NCI-H146 (cell line): ENCODE data around the gene EVI5L.
"Not testable (repeated sequence)": the region's sequence is repeated elsewhere in the genome, so short reads cannot be mapped to it uniquely, and the experiment has no call there.

Experiments
- DNase-seq: peaks from one replicate; lab custom pipeline; 2025; lab: John Stamatoyannopoulos, UW

EVI5L gene

GRCh38 chr19:7872306-7873204, 42.5 kb downstream of the EVI5L start:
- DNase-seq: no peak

GRCh38 chr19:7873304-7874075, 43.5 kb downstream of the EVI5L start:
- DNase-seq: peak; percentile 60

DNA sequence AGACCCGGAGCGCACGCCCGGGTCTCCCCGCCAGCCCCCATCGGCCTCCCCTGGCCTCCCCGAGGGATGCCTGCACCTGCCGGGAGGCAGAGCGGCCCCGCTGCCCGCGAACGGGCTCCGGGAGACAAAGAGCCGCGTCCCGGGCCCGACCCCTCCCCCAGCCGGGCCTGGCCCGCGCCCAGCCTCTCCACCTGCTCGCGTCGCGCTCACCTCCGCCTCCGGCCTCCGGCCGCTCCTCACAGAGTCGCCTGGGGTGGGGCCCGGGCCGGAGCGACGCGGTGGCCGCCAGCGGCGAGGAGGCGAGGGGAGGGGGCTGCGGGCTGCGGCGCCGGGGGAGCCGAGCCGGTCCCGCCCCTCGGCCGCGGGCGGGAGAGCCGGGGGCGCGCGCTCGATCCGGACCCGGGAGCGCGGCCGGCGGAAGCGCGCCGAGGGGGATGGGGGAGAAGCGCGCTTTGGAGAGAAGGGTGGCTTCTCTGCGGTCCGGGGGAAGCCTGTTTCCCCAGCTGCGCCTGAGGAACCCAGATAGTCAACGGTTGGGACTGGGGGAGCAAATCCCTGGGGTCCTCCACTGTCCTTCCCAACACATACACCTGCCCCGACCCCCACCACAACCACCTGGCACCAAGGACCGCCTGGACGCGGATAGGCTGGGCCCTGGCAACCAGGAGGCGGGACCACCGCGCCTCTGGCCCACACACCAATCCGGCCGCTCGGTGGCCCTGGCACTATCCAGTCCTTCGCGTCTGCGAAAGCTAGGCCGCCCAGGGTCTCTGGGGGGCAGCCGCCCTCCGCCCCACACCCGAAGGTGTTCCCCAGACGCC, 44.3 kb downstream of the EVI5L start, which contains the start of gene PRR36:
Gene PRR36 (minus strand): TSS at position 315 of the 821 bp plus-strand sequence. CDS start 701 bp downstream, outside the sequence.
- peak; percentile 85 for DNase-seq

- DNase-seq: peak; percentile 23
Measured at GRCh38 chr19:7874897-7875273, 44.9 kb downstream of the EVI5L start.

- no peak for DNase-seq
Measured at GRCh38 chr19:7877249-7877836, 47.3 kb downstream of the EVI5L start.

DNA sequence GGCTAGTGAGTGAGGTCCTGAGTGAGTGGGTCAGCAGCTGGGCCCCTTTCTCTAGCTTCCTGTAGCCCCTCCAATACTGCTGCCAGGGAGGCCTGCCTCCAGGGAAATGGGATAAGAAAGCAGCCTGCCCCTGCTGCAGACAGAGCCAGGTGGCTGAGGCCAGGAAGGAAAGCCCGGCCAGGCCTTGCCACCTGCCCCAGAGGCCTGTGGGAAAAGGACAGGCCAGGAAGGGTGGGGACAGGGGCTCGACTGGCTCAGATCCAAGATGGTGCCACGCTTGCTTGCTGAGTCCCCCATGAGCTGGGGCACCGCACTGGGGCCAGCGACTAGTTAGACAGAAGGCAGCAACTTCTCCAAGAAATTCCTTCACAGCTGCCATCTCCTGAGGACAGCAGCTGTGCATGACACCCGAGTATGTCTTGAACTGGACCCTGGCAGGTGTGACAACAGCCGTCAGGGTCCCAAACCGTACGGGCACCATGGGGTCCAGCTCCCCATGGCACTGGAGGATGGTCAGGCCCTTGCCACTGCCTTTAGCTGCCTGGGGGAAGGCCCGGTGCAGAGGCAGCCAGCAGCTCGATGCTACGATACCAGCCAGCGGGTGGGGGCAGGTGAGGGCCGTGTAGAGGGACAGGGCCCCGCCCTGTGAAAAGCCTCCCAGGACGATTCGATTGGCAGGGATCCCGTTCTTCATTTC, 49.2 kb downstream of the EVI5L start:
- no peak for DNase-seq

DNA sequence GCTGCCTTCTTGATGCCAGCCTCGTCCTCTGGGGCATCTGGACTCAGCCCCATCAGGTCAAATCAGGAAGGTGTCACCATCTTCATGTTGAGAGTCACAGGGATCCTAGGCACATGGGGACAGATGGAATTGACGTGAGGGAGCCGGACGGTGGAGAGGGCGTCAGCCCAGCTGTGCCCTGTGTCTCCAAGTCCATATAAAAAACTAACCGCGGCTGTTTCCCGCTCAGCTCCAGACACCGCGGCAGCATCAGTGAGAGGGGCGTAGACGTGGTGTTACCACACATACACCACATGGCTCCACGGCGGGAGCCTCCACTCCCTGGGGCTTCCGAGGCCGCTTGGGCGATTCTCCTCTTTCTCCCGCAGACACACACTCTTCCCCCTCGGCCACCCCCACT, 49.8 kb downstream of the EVI5L start:
- DNase-seq: no peak

DNA sequence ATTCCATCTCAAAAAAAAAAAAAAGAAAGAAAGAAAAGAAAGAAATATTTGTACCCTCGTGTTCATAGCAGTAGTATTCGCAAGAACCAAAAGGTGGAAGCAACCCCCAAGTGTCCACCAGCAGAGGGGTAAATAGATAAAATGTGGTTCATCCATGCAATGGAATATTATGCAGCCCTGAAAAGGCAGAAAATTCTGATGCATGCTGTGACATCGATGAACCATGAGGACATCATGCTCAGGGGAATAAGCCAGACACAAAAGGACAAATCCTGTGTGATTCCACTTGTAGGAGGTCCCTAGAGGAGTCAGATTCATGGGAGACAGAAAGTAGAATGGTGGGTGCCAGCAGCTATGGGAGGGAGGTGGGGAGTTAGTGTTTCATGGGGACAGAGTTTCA, 51.9 kb downstream of the EVI5L start:
- no peak for DNase-seq

- peak; percentile 63 for DNase-seq
Measured at GRCh38 chr19:7883105-7883504, 53.1 kb downstream of the EVI5L start.

DNA sequence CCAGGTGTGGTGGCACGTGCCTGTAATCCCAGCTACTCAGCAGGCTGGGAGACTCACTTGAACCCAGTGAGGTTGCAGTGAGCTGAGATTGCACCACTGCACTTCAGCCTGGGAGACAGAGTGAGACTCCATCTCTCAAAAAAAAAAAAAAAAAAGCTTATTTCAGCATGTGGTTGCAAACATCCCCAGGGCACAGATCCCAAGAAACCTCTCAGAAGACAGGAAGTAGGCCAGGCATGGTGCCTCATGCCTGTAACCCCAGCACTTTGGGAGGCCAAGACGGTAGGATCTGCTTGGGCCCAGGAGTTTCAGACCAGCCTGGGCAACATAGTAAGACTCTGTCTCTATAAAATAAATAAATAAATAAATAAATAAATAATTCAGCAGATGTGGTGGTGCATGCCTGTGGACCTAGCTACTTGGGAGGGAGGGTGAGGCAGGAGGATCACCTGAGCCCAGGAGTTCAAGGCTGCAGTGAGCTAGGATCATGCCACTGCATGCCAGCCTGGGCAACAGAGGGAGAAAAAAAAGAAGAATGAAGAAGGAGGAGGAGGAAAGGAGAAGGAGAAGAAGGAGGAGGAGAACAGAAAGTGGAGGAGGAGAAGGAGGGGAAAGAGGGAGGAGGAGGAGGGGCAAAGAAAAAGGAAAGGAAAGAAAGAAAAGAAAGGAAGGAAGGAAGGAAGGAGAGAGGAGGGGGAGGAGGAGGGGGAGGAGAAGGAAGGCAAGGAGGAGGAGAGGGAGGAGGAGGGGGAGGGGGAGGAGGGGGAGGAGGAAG, 54.0 kb downstream of the EVI5L start:
- DNase-seq: no peak

- DNase-seq: no peak
Measured at GRCh38 chr19:7885818-7886217, 55.8 kb downstream of the EVI5L start.

- no peak for DNase-seq
Measured at GRCh38 chr19:7887408-7888144, 57.6 kb downstream of the EVI5L start.

DNA sequence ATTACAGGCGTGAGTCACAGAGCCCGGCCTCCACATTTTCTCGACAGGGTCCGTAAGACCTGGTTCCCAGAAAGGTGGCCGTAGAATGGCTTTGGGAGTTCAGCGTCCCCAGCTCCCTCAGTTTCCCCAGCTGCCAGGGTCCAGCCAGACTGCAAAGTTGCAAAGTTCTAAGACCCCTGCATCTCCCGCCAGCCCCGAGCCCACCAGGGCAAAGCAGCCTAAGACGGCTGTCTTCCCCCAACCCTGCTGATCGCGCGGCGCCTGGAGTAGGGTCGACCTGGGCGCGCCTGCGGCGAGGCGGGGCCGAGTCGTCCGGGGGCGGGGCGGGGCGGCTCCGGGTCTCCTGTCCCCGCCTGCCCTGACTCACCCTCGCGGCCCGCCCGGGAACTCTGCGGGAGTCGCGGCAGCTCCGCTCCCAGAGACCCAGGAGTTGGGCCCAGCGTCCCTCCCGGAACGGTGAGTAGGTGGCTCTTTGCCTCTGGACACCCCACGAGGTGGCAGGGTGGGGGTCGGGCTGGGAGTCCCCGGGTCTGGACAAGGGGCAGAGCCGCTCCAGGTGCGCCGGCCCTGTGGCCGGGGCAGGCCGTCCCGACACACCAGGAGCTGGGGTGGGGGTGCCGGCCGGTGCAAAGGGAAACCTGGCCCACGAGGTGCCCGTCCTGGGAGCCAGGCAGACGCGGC, 58.3 kb downstream of the EVI5L start, which contains the start of gene LRRC8E:
Gene LRRC8E (plus strand): TSS at position 366 of the 681 bp plus-strand sequence. CDS start 7,094 bp downstream, outside the sequence.
- DNase-seq: peak; percentile 33

DNA sequence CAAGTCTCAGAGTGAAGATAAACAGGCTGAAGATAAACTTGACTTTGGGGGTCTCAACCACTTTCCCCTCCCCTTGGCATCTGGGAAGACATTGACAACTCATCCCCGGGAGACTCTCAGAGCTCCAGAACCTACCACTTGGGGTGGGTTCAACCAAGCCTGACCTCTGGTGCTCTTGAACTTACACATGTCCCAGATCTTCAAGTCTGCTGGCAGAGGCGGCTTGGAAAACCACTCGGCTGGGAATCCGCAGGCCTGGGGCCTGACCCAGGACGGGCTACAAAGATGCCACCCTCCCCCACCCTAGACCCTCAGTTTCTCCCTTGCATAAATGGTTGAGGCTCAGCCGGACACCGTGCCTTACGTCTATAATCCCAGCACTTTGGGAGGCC, 58.8 kb downstream of the EVI5L start:
- DNase-seq: no peak

DNA sequence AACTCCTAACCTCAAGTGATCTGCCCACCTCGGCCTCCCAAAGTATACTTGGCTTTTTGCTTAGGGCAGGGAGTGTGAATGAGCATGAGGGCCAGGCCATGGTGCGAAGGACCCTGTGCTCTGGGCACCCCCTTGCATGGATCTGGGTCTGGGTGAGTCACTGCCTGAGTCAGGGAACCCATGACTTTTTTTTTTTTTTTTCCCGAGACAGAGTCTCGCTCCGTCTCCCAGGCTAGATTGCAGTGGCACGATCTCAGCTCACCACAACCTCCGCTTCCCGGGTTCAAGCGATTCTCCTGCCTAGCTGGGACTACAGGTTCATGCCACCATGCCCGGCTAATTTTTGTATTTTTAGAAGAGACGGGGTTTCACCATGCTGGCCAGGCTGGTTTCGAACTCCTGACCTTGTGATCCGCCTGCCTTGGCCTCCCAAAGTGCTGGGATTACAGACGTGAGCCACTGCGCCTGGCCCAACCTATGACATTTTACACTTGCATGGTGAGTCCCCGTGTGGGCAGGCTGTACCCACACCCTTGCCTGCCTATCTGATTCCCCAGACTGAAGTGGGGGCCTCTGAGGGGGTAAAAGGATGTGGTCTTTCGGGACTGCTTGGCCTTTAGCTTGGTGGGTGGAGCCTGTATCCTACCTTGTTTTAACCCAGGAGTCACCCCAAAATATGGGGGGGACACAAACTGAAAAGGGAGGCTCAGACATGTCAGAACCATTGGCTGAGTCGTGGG, 63.5 kb downstream of the EVI5L start:
- not testable (repeated sequence) for DNase-seq

DNA sequence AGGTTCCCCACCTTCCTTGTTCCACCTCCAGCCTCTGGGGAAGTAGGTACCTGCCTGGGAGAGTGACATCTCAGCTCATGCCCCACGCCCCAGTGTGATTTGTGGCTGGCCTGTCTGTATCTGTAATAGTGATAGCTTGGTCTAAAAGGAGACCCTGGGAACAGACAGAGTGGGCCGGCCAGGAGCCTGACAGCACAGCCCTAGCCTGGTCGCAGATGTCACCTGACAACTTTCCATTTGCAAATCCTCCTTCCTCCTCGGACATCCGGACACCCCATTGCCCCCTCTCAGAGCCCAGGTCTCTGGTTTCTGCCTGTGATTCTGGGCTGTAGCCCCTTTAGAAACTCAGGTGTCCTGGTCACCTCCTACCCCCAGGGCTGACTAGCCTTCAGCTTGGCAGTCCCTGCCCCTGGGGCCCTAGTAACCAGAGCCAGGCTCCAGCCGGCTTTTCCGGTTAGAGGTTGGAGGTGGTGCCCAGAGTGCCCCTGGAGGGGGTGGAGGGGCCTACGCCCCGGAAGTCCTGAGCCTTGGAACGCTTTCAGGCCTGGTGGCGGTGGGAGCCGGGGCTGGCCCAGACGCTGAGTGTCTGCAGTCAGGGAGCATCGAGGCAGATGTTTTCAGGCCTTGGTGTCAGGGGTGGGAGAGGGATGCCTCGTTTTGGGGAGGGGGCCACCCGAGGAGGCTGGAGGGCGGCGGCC, 64.7 kb downstream of the EVI5L start:
- DNase-seq: no peak

GRCh38 chr19:7895565-7895964, 65.5 kb downstream of the EVI5L start:
- no peak for DNase-seq

DNA sequence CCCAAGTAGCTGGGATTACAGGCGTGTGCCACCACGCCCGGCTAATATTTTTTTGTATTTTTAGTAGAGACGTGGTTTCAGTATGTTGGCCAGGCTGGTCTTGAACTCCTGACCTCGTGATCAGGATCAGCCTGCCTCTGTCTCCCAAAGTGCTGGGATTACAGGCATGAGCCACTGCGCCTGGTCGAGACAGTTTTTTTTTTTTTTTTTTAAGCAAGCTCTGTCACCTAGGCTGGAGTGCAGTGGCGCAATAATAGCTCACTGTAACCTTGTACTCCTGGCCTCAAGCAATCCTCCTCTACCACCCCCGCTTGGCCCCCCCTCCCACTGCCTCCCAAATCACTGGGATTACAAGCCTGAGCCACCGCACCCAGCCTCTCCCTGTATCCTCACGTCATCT, 67.3 kb downstream of the EVI5L start:
- DNase-seq: no peak
